ENCODE results near the gene ADCY10.

DNA sequence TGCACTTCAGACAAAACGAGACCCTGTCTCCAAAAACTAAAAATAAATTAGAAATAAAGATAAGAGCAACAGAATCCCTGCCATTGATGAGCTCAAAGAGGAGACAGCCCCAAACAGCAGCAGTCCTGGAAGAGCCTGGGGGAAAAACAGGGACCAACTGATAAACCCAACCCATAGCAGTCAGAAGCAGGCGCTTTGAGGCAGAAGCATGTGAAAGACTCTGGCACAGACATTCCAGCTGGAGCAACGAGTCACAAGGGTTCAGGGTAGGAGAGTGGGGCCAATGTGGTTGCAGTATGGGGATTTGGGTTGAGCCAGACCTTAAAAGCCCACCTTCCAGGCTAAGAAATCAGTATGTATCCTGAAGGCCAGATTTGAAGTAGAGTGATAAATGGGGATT lies 113.7 kb downstream of the ADCY10 start:
- TF ChIP-seq POLR2A (IDR thresholded peaks at IDR 0.05; ENCODE audit: low read length) (no peak), GATA1 (IDR thresholded peaks at IDR 0.05; ENCODE audit: low read depth, low read length) (no peak)
